VCaP (cell line): ENCODE results near the gene RPN2.

ENCODE experiments used
- H3K27ac ChIP-seq: fragments of 450-650 bp; 2 replicates; pipeline ENCODE4 v1.5.1; 2017
- CTCF ChIP-seq: fragments of 450-650 bp; conservative IDR thresholded peaks from 2 replicates; pipeline ENCODE4 v1.5.1; 2017; ENCODE audit warnings: mild to moderate bottlenecking, moderate library complexity

Gene RPN2

GRCh38 chr20:37235065-37235464 lies 55.9 kb downstream of the RPN2 start:
- no peak overlapping the region for H3K27ac ChIP-seq
- no peak for TF ChIP-seq CTCF

GRCh38 chr20:37236462-37236861 lies 57.3 kb downstream of the RPN2 start:
- H3K27ac ChIP-seq, result no peak overlapping the region
- no peak for TF ChIP-seq CTCF

GRCh38 chr20:37237656-37238055 lies 58.5 kb downstream of the RPN2 start:
- no peak overlapping the region for H3K27ac ChIP-seq
- TF ChIP-seq CTCF, result no peak

GRCh38 chr20:37238426-37238825 lies 59.3 kb downstream of the RPN2 start:
- H3K27ac ChIP-seq, result no peak overlapping the region
- no peak for TF ChIP-seq CTCF

- H3K27ac ChIP-seq, result no peak overlapping the region
- TF ChIP-seq CTCF, result no peak
Observed at GRCh38 chr20:37238935-37239451, 59.9 kb downstream of the RPN2 start.

- TF ChIP-seq CTCF, result no peak
- no peak overlapping the region for H3K27ac ChIP-seq
Observed at GRCh38 chr20:37240337-37241067, 61.4 kb downstream of the RPN2 start.

- no peak overlapping the region for H3K27ac ChIP-seq
- TF ChIP-seq CTCF, result no peak
Observed at GRCh38 chr20:37242503-37242902, 63.4 kb downstream of the RPN2 start.
